Daoy (cell line): ENCODE data around the gene AHSP. TPM values are rescaled to one million over a fixed set of nuclear protein-coding genes. Genes with fewer than 3 reads are reported as not detected.
"Not testable (repeated sequence)": the region's sequence is repeated elsewhere in the genome, so short reads cannot be mapped to it uniquely, and the experiment has no call there.

Experiments
- DNase-seq: peaks from one replicate; pipeline ENCODE4 v3.0.0-alpha.2; 2015; ENCODE audit warnings: low read depth
- total RNA-seq: library from RNA; depleted of rRNA; stranded (reverse); fragments of >200 nt; shearing (Covaris generic); gene quantifications from 2 replicates; pipeline ENCODE4 v1.2.3, GENCODE V29; 2014; rRNA removed

AHSP gene
- total RNA-seq, 1 experiment from 2014 or later = not detected

- DNase-seq = no peak
Observed at GRCh38 chr16:31531096-31531495, 3.4 kb downstream of the AHSP start.

- DNase-seq = no peak
Observed at GRCh38 chr16:31532120-31532519, 4.4 kb downstream of the AHSP start.

GRCh38 chr16:31532896-31533295 lies 5.2 kb downstream of the AHSP start:
- DNase-seq = no peak

- DNase-seq = no peak
Observed at GRCh38 chr16:31535737-31536136, 8.0 kb downstream of the AHSP start.

- no peak for DNase-seq
Observed at GRCh38 chr16:31536804-31537361, 9.2 kb downstream of the AHSP start.

DNA sequence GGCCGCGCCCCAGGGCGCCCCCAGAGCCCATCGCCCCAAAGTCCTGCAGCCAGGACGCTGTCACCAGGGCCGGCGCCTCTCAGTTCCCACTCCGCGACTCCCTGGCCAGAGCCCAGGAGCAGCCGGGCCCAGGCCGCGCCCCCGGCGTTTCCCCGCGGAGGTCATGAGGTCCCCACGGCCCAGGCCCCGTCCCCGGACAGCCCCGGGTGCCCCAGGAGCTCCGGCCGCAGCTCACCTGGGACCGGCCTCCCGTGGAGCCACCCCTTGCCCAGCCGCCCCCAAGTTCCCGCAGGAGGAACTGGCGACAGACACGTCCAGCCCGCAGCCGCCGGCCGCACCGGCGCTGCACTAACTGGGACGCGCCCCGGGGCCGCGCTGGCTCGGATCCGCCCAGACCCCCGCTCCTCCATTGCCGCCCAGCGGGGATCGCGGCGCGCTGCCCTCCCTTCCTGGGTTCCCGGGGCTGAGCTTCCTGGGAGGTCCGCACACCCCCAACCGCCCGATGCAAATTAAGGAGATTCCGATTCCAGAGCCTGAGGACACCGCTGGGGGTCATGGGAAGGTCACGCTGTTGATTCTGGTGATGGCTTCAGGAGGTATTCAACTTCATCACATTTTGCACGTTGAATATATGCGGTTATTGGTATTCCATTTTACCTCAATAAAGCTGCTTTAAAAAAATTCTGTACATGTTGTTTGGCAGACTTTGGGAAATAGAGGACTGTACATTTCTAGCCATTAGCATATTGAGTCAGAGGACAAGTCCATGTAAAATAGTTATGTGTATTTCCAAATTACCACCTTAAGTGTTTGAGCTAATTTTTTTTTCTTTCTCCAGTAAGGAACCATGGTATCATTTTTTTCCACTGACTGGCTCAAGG lies 9.9 kb downstream of the AHSP start:
- peak; percentile 12 for DNase-seq

DNA sequence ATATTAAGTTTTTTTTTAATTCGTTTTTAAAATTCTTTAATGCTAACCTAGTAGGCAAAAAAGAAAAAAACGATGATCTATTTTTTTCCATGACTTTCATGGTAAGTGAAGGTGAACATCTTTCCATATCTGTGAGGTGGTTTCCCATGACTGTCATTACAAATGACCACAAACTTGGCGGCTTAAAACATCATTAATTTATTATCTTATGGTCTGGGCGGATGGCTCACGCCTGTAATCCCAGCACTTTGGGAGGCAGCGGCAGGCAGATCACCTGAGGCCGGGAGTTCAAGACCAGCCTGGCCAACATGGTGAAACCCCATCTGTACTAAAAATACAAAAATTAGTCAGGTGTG lies 10.5 kb downstream of the AHSP start:
- DNase-seq = not testable (repeated sequence)

DNA sequence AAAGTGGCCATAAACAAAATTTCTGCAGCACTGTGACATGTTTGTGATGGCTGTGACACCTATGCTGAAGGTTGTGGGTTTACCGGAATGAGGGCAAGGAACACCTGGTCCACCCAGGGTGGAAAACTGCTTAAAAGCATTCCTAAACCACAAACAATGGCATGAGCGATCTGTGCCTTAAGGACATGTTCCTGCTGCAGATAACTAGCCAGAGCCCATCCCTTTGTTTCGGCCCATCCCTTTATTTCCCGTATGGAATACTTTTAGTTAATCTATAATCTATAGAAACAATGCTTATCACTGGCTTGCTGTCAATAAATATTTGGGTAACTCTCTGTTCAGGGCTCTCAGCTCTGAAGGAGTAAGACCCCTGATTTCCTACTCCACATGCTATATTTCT lies 12.1 kb downstream of the AHSP start:
- not testable (repeated sequence) for DNase-seq

- no peak for DNase-seq
Observed at GRCh38 chr16:31542763-31543162, 15.1 kb downstream of the AHSP start.

- no peak for DNase-seq
Observed at GRCh38 chr16:31561426-31562233, 33.9 kb downstream of the AHSP start.

- DNase-seq = peak; percentile 63
Observed at GRCh38 chr16:31568577-31569359, 41.1 kb downstream of the AHSP start.

GRCh38 chr16:31569360-31569717 lies 41.6 kb downstream of the AHSP start:
- DNase-seq = peak; percentile 3

GRCh38 chr16:31572821-31573220 lies 45.1 kb downstream of the AHSP start:
- no peak for DNase-seq

GRCh38 chr16:31574159-31574558 lies 46.5 kb downstream of the AHSP start:
- DNase-seq = not testable (repeated sequence)

DNA sequence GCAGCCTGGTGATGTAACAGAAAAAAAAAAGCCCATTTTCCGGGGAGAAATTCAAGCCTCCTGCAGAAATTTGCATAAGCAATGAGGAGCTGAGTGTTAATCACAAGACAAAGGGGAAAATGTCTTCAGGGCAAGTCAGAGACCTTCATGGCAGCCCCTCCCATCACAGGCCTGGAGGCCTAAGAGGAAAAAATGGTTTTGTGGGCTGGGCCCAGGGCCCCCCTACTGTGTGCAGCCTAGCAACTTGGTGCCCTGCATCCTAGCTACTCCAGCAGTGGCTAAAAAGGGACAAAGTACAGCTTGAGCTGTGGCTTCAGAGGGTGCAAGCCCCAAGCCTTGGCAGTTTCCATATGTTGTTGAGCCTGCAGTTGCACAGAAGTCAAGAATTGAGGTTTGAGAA lies 49.7 kb downstream of the AHSP start:
- DNase-seq = no peak

Other genes with a start within 250 kb of the AHSP start
- 0.42 and 1.5 TPM in 2 replicates for gene ITGAX, start 172.7 kb upstream of the AHSP start, total RNA-seq
- 0.06 TPM in 1 of 2 replicates, not detected in the other for gene ITGAD, start 134.6 kb upstream of the AHSP start, total RNA-seq
- gene COX6A2, start 99.5 kb upstream of the AHSP start, total RNA-seq = not detected in 2 replicates
- gene ZNF843, start 85.1 kb upstream of the AHSP start, total RNA-seq = 0.15 TPM in 1 of 2 replicates, not detected in the other
- gene ARMC5, start 68.4 kb upstream of the AHSP start, total RNA-seq = 13.7 and 16.1 TPM in 2 replicates
- 20.7 and 22.9 TPM in 2 replicates for gene TGFB1I1, start 55.7 kb upstream of the AHSP start, total RNA-seq
- gene SLC5A2, start 44.8 kb upstream of the AHSP start, total RNA-seq = not detected in 2 replicates
- 33.3 and 35.3 TPM in 2 replicates for gene RUSF1, start 19.5 kb upstream of the AHSP start, total RNA-seq